ENCODE measurements around the gene PXMP2.

GRCh38 chr12:132718644-132719043, 31.3 kb downstream of the PXMP2 start:
- TF ChIP-seq KDM1A (IDR thresholded peaks at IDR 0.05; ENCODE audit: low read depth) (no peak), JUNB (IDR thresholded peaks at IDR 0.05) (no peak), NR3C1 (IDR thresholded peaks at IDR 0.05) (no peak), ESRRA (IDR thresholded peaks at IDR 0.05; ENCODE audit: borderline replicate concordance, low read length) (no peak), E2F6 (IDR thresholded peaks at IDR 0.05; ENCODE audit: borderline replicate concordance, low read depth) (no peak), TP53 (CRISPR knock-in tag; IDR thresholded peaks at IDR 0.05) (no peak), CBX8 (IDR thresholded peaks at IDR 0.05) (no peak), SMC3 (IDR thresholded peaks at IDR 0.05) (no peak), POLR2A (IDR thresholded peaks at IDR 0.05; ENCODE audit: low read length) (no peak), HOXB5 (CRISPR knock-in tag; IDR thresholded peaks at IDR 0.05) (no peak)
- TF ChIP-seq, protein P1, sequence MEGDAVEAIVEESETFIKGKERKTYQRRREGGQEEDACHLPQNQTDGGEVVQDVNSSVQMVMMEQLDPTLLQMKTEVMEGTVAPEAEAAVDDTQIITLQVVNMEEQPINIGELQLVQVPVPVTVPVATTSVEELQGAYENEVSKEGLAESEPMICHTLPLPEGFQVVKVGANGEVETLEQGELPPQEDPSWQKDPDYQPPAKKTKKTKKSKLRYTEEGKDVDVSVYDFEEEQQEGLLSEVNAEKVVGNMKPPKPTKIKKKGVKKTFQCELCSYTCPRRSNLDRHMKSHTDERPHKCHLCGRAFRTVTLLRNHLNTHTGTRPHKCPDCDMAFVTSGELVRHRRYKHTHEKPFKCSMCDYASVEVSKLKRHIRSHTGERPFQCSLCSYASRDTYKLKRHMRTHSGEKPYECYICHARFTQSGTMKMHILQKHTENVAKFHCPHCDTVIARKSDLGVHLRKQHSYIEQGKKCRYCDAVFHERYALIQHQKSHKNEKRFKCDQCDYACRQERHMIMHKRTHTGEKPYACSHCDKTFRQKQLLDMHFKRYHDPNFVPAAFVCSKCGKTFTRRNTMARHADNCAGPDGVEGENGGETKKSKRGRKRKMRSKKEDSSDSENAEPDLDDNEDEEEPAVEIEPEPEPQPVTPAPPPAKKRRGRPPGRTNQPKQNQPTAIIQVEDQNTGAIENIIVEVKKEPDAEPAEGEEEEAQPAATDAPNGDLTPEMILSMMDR (IDR thresholded peaks at IDR 0.05): no peak
- TF ChIP-seq, protein P2, sequence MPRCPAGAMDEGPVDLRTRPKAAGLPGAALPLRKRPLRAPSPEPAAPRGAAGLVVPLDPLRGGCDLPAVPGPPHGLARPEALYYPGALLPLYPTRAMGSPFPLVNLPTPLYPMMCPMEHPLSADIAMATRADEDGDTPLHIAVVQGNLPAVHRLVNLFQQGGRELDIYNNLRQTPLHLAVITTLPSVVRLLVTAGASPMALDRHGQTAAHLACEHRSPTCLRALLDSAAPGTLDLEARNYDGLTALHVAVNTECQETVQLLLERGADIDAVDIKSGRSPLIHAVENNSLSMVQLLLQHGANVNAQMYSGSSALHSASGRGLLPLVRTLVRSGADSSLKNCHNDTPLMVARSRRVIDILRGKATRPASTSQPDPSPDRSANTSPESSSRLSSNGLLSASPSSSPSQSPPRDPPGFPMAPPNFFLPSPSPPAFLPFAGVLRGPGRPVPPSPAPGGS (IDR thresholded peaks at IDR 0.05): no peak
- TF ChIP-seq, protein P3, sequence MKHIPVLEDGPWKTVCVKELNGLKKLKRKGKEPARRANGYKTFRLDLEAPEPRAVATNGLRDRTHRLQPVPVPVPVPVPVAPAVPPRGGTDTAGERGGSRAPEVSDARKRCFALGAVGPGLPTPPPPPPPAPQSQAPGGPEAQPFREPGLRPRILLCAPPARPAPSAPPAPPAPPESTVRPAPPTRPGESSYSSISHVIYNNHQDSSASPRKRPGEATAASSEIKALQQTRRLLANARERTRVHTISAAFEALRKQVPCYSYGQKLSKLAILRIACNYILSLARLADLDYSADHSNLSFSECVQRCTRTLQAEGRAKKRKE (CRISPR knock-in tag; IDR thresholded peaks at IDR 0.05; ENCODE audit: low read depth): no peak
- TF ChIP-seq, protein P4, sequence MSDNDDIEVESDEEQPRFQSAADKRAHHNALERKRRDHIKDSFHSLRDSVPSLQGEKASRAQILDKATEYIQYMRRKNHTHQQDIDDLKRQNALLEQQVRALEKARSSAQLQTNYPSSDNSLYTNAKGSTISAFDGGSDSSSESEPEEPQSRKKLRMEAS (IDR thresholded peaks at IDR 0.05): no peak
